Glutamatergic neuron (in vitro differentiated cells): ENCODE measurements around the gene TJP1. TPM values are rescaled to one million over a fixed set of nuclear protein-coding genes. Genes with fewer than 3 reads are reported as not detected.

Source experiments
- DNase-seq: peaks from one replicate; pipeline ENCODE4 v3.0.0; 2022
- H3K27ac Mint-ChIP-seq: one replicate; pipeline ENCODE4 v1.8.0; 2020; ENCODE audit warnings: mild to moderate bottlenecking, mixed read lengths, inconsistent platforms; ENCODE audit not compliant: unreplicated experiment
- H3K27me3 Mint-ChIP-seq: one replicate; pipeline ENCODE4 v1.8.0; 2020; ENCODE audit warnings: mild to moderate bottlenecking, moderate library complexity, mixed read lengths, inconsistent platforms; ENCODE audit not compliant: unreplicated experiment
- H3K36me3 Mint-ChIP-seq: one replicate; pipeline ENCODE4 v1.8.0; 2020; ENCODE audit warnings: mild to moderate bottlenecking, mixed read lengths, inconsistent platforms; ENCODE audit not compliant: unreplicated experiment
- H3K4me1 Mint-ChIP-seq: one replicate; pipeline ENCODE4 v1.8.0; 2020; ENCODE audit warnings: mild to moderate bottlenecking, low read depth, mixed read lengths, inconsistent platforms; ENCODE audit not compliant: unreplicated experiment
- H3K4me3 Mint-ChIP-seq: one replicate; pipeline ENCODE4 v1.8.0; 2020; ENCODE audit warnings: mild to moderate bottlenecking, mixed read lengths, inconsistent platforms; ENCODE audit not compliant: unreplicated experiment
- H3K9me3 Mint-ChIP-seq: one replicate; pipeline ENCODE4 v1.8.0; 2020; ENCODE audit warnings: mild to moderate bottlenecking, moderate library complexity, mixed read lengths, inconsistent platforms; ENCODE audit not compliant: unreplicated experiment
- total RNA-seq: library from RNA; stranded (reverse); fragmentation: NEBNext Ultra II Directional; extraction: Animal tissue kit (Norgen Biotek cat#: 25700); gene quantifications from one replicate; pipeline ENCODE4 v1.2.1, GENCODE V29; 2021; ENCODE audit not compliant: unreplicated experiment
- TF ChIP-seq, protein P1 (sequence below): fragments of 200-600 bp; sonication (generic); IDR thresholded peaks from one replicate; pipeline ENCODE4 v1.5.0; 2021; ENCODE audit not compliant: partially characterized antibody, unreplicated experiment

The TJP1 gene
- total RNA-seq, 1 donor from 2014 or later: 129 TPM

DNA sequence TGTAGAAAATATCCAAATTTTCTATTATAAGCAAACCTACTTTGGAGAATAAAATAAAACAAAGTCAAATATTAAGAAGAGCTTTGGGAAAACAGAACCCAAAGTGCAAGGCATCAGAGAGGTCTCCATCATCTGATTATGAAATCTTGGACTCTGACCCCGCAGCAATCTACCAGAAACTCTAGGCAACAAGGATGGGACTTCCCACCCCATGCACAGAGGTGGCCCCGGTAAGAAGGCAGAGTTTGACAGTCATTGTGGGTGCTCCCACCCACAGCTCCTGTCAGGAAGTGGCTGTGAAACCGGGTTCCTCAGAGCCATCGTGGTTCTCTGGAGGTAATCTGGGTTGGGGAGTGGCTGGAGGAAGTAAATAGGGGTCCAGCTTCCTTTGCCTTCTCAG lies 37.0 kb upstream of the TJP1 start:
- Mint-ChIP-seq H3K27me3 (peaks cover 3% of the 10 kb centered on the region), H3K36me3 (no peaks in the 10 kb centered on the region), H3K9me3 (no peaks in the 10 kb centered on the region), H3K27ac (no peak overlapping the region), H3K4me3 (no peak overlapping the region), H3K4me1 (peaks cover 1% of the 10 kb centered on the region)
- DNase-seq: no peak
- TF ChIP-seq, protein P1, sequence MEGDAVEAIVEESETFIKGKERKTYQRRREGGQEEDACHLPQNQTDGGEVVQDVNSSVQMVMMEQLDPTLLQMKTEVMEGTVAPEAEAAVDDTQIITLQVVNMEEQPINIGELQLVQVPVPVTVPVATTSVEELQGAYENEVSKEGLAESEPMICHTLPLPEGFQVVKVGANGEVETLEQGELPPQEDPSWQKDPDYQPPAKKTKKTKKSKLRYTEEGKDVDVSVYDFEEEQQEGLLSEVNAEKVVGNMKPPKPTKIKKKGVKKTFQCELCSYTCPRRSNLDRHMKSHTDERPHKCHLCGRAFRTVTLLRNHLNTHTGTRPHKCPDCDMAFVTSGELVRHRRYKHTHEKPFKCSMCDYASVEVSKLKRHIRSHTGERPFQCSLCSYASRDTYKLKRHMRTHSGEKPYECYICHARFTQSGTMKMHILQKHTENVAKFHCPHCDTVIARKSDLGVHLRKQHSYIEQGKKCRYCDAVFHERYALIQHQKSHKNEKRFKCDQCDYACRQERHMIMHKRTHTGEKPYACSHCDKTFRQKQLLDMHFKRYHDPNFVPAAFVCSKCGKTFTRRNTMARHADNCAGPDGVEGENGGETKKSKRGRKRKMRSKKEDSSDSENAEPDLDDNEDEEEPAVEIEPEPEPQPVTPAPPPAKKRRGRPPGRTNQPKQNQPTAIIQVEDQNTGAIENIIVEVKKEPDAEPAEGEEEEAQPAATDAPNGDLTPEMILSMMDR: no peak

- TF ChIP-seq, protein P1: no peak
- Mint-ChIP-seq H3K27me3 (peaks cover 2% of the 10 kb centered on the region), H3K36me3 (no peaks in the 10 kb centered on the region), H3K9me3 (no peaks in the 10 kb centered on the region), H3K27ac (no peak overlapping the region), H3K4me3 (no peak overlapping the region), H3K4me1 (peaks cover under 1% of the 10 kb centered on the region)
- DNase-seq: no peak
These were observed 35.0 kb upstream of the TJP1 start for GRCh38 chr15:29857221-29857789.

GRCh38 chr15:29854413-29854812 lies 32.1 kb upstream of the TJP1 start:
- TF ChIP-seq, protein P1: no peak
- no peaks in the 10 kb centered on the region for H3K36me3 Mint-ChIP-seq
- H3K27ac Mint-ChIP-seq: no peak overlapping the region
- H3K4me1 Mint-ChIP-seq: no peaks in the 10 kb centered on the region
- H3K9me3 Mint-ChIP-seq: no peaks in the 10 kb centered on the region
- no peaks in the 10 kb centered on the region for H3K27me3 Mint-ChIP-seq
- no peak for DNase-seq
- no peak overlapping the region for H3K4me3 Mint-ChIP-seq

GRCh38 chr15:29853211-29853987 lies 31.1 kb upstream of the TJP1 start:
- no peaks in the 10 kb centered on the region for H3K36me3 Mint-ChIP-seq
- no peak for DNase-seq

More at GRCh38 chr15:29853211-29853987, 31.1 kb upstream of the TJP1 start:
- H3K27me3 Mint-ChIP-seq: no peaks in the 10 kb centered on the region
- TF ChIP-seq, protein P1: no peak
- no peaks in the 10 kb centered on the region for H3K9me3 Mint-ChIP-seq
- H3K4me1 Mint-ChIP-seq: no peaks in the 10 kb centered on the region
- no peak overlapping the region for H3K27ac Mint-ChIP-seq
- H3K4me3 Mint-ChIP-seq: no peak overlapping the region
